Measurements from ENCODE around the gene MUC5AC.
"Not testable (repeated sequence)": the region's sequence is repeated elsewhere in the genome, so short reads cannot be mapped to it uniquely, and the experiment has no call there.

The MUC5AC gene

DNA sequence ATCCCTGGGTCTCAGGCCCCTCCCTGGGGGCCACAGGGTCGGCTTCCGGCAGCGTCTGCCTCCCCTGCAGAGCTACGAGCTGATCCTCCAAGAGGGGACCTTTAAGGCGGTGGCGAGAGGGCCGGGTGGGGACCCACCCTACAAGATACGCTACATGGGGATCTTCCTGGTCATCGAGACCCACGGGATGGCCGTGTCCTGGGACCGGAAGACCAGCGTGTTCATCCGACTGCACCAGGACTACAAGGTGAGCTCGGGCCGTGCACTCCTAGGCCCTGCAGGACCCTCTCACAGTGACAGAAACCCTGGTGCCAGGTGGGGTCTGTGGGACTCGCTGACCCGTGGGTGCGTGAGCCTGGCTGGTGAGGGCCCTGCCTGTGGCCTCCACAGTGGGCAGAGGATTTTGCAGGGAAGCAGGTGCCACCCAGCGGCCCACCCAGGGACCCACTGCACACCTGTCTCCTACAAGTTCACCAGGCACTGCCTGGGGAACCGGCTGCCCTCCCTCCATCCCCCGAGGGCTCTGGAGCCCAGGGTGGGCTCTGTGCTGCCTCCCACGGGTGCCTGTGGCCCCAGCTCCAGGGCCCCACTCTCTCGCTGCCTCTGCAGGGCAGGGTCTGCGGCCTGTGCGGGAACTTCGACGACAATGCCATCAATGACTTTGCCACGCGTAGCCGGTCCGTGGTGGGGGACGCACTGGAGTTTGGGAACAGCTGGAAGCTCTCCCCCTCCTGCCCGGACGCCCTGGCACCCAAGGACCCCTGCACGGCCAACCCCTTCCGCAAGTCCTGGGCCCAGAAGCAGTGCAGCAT lies 78.8 kb downstream of the MUC5AC start:
- no peak overlapping the region for H3K9ac ChIP-seq (ENCODE audit: low read length)
- no peaks in the 10 kb centered on the region for H3K27me3 ChIP-seq (ENCODE audit: control insufficient read depth in 1 of 2, insufficient read depth in 2 of 2, low read length in 2 of 2)
- H3K4me1 ChIP-seq (ENCODE audit: insufficient read depth, low read length): no peaks in the 10 kb centered on the region
- no peaks in the 10 kb centered on the region for H3K9me3 ChIP-seq (ENCODE audit: low read length)
- H3K27ac ChIP-seq (ENCODE audit: low read depth, low read length): no peak overlapping the region
- no peaks in the 10 kb centered on the region for H3K36me3 ChIP-seq (ENCODE audit: insufficient read depth, low read length)
- no peak overlapping the region for H3K4me3 ChIP-seq (ENCODE audit: low read depth in 1 of 2, low read length in 2 of 2)

DNA sequence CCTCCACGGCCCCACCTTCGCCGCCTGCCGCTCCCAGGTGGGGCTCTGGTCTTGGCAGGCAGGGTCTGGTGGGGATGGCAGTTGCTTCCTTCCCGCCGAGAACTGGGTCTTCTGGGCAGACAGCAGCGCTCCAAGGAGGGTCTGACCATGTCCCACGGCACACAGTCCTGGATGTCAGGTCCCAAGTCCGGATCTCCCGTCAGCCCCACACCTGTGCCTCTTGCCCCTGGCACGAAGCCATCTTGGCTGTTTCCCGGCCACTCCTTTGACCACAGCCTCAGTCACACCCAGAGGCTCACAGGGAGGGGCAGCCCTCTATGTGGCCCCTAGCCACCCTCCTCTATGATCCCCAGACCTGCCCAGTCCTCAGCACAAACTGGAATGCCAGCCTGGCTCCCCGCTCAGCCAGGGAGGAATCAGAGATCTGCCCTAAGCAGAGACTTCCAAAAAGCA lies 79.4 kb downstream of the MUC5AC start:
- H3K36me3 ChIP-seq (ENCODE audit: insufficient read depth, low read length): no peaks in the 10 kb centered on the region
- H3K9ac ChIP-seq (ENCODE audit: low read length): no peak overlapping the region
- no peaks in the 10 kb centered on the region for H3K4me1 ChIP-seq (ENCODE audit: insufficient read depth, low read length)
- H3K27ac ChIP-seq (ENCODE audit: low read depth, low read length): no peak overlapping the region
- no peaks in the 10 kb centered on the region for H3K27me3 ChIP-seq (ENCODE audit: control insufficient read depth in 1 of 2, insufficient read depth in 2 of 2, low read length in 2 of 2)
- no peak overlapping the region for H3K4me3 ChIP-seq (ENCODE audit: low read depth in 1 of 2, low read length in 2 of 2)
- no peaks in the 10 kb centered on the region for H3K9me3 ChIP-seq (ENCODE audit: low read length)

DNA sequence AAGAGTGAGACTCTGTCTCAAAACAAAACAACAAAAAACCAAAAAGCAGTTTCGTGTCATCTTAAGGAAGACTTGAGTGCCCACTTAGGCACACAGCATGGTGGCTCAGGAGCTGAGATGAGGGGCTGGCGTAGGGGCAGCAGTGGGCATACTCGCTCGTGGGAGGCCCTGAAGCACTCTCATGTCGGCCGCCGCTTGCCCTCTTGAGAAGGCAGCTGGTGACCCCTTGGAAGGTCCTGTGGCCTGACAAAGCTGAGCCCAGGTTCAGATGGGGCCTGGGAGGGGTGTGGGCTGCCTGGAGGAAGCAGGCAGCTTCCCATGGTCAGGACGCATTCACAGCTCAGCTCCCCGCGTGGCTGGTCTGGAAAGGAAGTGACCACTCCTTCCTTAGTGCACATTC lies 80.1 kb downstream of the MUC5AC start:
- H3K9me3 ChIP-seq (ENCODE audit: low read length): no peaks in the 10 kb centered on the region
- H3K27ac ChIP-seq (ENCODE audit: low read depth, low read length): no peak overlapping the region
- no peaks in the 10 kb centered on the region for H3K36me3 ChIP-seq (ENCODE audit: insufficient read depth, low read length)
- no peaks in the 10 kb centered on the region for H3K27me3 ChIP-seq (ENCODE audit: control insufficient read depth in 1 of 2, insufficient read depth in 2 of 2, low read length in 2 of 2)
- no peak overlapping the region for H3K9ac ChIP-seq (ENCODE audit: low read length)
- no peak overlapping the region for H3K4me3 ChIP-seq (ENCODE audit: low read depth in 1 of 2, low read length in 2 of 2)
- no peaks in the 10 kb centered on the region for H3K4me1 ChIP-seq (ENCODE audit: insufficient read depth, low read length)

DNA sequence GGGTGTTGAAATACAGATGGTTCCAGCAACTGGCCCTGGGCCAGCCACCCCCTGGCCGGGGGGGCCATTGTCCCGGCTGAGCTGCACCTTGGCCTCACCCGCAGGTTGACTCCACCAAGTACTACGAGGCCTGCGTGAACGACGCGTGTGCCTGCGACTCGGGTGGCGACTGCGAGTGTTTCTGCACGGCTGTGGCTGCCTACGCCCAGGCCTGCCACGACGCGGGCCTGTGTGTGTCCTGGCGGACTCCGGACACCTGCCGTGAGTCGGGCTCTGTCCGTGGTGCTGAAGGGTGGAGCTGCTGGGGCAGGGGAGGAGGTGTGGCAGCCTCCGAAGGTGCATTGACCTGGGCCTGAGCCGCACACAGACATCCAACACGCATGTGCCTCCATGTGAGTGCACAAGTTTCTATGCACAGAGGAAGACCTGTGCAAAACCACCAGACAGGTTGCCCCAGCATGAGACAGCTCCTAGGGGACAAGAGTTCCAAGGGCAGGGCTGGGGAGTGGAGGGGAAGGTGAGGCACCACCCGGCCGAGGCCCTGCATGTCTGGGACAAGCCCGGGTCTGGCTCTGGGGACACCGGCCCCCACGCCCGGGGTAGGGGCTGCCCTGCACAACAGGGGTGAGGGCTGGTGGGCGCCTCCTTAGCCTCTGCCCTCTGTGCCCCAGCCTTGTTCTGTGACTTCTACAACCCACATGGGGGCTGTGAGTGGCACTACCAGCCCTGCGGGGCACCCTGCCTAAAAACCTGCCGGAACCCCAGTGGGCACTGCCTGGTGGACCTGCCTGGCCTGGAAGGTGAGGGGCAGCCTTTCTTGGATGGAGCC lies 81.2 kb downstream of the MUC5AC start:
- no peak overlapping the region for H3K27ac ChIP-seq (ENCODE audit: low read depth, low read length)
- H3K9me3 ChIP-seq (ENCODE audit: low read length): no peaks in the 10 kb centered on the region
- H3K27me3 ChIP-seq (ENCODE audit: control insufficient read depth in 1 of 2, insufficient read depth in 2 of 2, low read length in 2 of 2): no peaks in the 10 kb centered on the region
- no peak overlapping the region for H3K9ac ChIP-seq (ENCODE audit: low read length)
- no peaks in the 10 kb centered on the region for H3K36me3 ChIP-seq (ENCODE audit: insufficient read depth, low read length)
- H3K4me1 ChIP-seq (ENCODE audit: insufficient read depth, low read length): no peaks in the 10 kb centered on the region
- no peak overlapping the region for H3K4me3 ChIP-seq (ENCODE audit: low read depth in 1 of 2, low read length in 2 of 2)

DNA sequence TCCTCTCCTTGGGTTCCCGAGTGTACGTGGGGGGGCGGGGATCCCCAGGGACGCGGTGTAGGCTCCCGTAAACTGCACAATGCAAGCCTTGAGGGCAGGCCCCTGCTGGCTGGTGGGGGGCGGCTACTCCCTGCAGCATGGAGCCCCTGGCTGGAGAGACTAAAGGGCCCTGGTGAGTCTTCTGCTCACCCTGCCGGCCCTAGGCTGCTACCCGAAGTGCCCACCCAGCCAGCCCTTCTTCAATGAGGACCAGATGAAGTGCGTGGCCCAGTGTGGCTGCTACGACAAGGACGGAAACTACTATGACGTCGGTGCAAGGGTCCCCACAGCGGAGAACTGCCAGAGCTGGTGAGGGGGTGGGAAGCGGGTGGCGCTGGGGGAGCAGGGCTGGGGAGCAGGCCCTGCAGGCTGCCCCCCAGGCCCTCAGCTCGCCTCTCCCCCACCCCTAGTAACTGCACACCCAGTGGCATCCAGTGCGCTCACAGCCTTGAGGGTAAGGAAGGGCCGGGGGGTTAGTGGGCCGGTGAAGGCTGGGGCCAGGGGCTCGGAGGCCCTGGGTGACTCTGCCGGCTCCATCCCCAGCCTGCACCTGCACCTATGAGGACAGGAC lies 81.9 kb downstream of the MUC5AC start:
- Histone ChIP-seq H3K9ac (ENCODE audit: low read length) (no peak overlapping the region), H3K4me3 (ENCODE audit: low read depth in 1 of 2, low read length in 2 of 2) (no peak overlapping the region), H3K36me3 (ENCODE audit: insufficient read depth, low read length) (no peaks in the 10 kb centered on the region)

DNA sequence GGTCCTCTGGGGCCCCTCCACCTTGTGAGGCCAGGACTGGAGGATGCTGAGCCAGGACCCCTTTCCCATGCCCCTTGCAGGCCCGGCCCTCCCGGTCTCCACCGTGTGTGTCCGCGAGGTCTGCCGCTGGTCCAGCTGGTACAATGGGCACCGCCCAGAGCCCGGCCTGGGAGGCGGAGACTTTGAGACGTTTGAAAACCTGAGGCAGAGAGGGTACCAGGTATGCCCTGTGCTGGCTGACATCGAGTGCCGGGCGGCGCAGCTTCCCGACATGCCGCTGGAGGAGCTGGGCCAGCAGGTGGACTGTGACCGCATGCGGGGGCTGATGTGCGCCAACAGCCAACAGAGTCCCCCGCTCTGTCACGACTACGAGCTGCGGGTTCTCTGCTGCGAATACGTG lies 83.0 kb downstream of the MUC5AC start:
- Histone ChIP-seq H3K4me3 (ENCODE audit: low read depth in 1 of 2, low read length in 2 of 2) (no peak overlapping the region), H3K36me3 (ENCODE audit: insufficient read depth, low read length) (no peaks in the 10 kb centered on the region), H3K27me3 (ENCODE audit: control insufficient read depth in 1 of 2, insufficient read depth in 2 of 2, low read length in 2 of 2) (no peaks in the 10 kb centered on the region), H3K9ac (ENCODE audit: low read length) (no peak overlapping the region), H3K4me1 (ENCODE audit: insufficient read depth, low read length) (no peaks in the 10 kb centered on the region), H3K27ac (ENCODE audit: low read depth, low read length) (no peak overlapping the region), H3K9me3 (ENCODE audit: low read length) (no peaks in the 10 kb centered on the region)

More for the DNA sequence above, 81.9 kb downstream of the MUC5AC start:
- H3K27ac ChIP-seq (ENCODE audit: low read depth, low read length): no peak overlapping the region
- no peaks in the 10 kb centered on the region for H3K27me3 ChIP-seq (ENCODE audit: control insufficient read depth in 1 of 2, insufficient read depth in 2 of 2, low read length in 2 of 2)
- H3K4me1 ChIP-seq (ENCODE audit: insufficient read depth, low read length): no peaks in the 10 kb centered on the region
- H3K9me3 ChIP-seq (ENCODE audit: low read length): no peaks in the 10 kb centered on the region

DNA sequence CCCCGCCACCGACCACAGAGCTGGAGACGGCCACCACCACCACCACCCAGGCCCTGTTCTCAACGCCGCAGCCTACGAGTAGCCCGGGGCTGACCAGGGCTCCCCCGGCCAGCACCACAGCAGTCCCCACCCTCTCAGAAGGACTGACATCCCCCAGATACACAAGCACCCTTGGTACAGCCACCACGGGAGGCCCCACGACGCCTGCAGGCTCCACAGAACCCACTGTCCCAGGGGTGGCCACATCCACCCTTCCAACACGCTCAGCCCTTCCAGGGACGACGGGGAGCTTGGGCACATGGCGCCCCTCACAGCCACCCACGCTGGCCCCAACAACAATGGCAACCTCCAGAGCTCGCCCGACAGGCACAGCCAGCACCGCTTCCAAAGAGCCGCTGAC lies 84.0 kb downstream of the MUC5AC start:
- Histone ChIP-seq H3K9ac (ENCODE audit: low read length) (no peak overlapping the region), H3K27me3 (ENCODE audit: control insufficient read depth in 1 of 2, insufficient read depth in 2 of 2, low read length in 2 of 2) (no peaks in the 10 kb centered on the region), H3K36me3 (ENCODE audit: insufficient read depth, low read length) (no peaks in the 10 kb centered on the region), H3K9me3 (ENCODE audit: low read length) (no peaks in the 10 kb centered on the region), H3K4me1 (ENCODE audit: insufficient read depth, low read length) (no peaks in the 10 kb centered on the region), H3K4me3 (ENCODE audit: low read depth in 1 of 2, low read length in 2 of 2) (no peak overlapping the region), H3K27ac (ENCODE audit: low read depth, low read length) (no peak overlapping the region)

DNA sequence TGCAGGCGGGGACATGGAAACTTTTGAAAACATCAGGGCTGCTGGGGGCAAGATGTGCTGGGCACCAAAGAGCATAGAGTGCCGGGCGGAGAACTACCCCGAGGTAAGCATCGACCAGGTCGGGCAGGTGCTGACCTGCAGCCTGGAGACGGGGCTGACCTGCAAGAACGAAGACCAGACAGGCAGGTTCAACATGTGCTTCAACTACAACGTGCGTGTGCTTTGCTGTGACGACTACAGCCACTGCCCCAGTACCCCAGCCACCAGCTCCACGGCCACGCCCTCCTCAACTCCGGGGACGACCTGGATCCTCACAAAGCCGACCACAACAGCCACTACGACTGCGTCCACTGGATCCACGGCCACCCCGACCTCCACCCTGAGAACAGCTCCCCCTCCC lies 84.5 kb downstream of the MUC5AC start:
- Histone ChIP-seq H3K9ac (ENCODE audit: low read length) (no peak overlapping the region), H3K4me3 (ENCODE audit: low read depth in 1 of 2, low read length in 2 of 2) (no peak overlapping the region), H3K4me1 (ENCODE audit: insufficient read depth, low read length) (no peaks in the 10 kb centered on the region), H3K27ac (ENCODE audit: low read depth, low read length) (no peak overlapping the region), H3K27me3 (ENCODE audit: control insufficient read depth in 1 of 2, insufficient read depth in 2 of 2, low read length in 2 of 2) (no peaks in the 10 kb centered on the region), H3K36me3 (ENCODE audit: insufficient read depth, low read length) (no peaks in the 10 kb centered on the region), H3K9me3 (ENCODE audit: low read length) (no peaks in the 10 kb centered on the region)

DNA sequence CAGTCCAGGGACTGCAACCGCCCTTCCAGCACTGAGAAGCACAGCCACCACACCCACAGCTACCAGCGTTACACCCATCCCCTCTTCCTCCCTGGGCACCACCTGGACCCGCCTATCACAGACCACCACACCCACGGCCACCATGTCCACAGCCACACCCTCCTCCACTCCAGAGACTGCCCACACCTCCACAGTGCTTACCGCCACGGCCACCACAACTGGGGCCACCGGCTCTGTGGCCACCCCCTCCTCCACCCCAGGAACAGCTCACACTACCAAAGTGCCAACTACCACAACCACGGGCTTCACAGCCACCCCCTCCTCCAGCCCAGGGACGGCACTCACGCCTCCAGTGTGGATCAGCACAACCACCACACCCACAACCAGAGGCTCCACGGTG lies 85.0 kb downstream of the MUC5AC start:
- not testable (repeated sequence) for H3K4me3 ChIP-seq (ENCODE audit: low read depth in 1 of 2, low read length in 2 of 2); H3K36me3 ChIP-seq (ENCODE audit: insufficient read depth, low read length)

DNA sequence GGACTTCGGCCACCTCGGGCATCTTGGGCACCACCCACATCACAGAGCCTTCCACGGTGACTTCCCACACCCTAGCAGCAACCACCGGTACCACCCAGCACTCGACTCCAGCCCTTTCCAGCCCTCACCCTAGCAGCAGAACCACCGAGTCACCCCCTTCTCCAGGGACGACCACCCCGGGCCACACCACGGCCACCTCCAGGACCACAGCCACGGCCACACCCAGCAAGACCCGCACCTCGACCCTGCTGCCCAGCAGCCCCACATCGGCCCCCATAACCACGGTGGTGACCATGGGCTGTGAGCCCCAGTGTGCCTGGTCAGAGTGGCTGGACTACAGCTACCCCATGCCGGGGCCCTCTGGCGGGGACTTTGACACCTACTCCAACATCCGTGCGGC lies 85.8 kb downstream of the MUC5AC start:
- not testable (repeated sequence) for H3K36me3 ChIP-seq (ENCODE audit: insufficient read depth, low read length); H3K4me1 ChIP-seq (ENCODE audit: insufficient read depth, low read length); H3K9ac ChIP-seq (ENCODE audit: low read length); H3K27ac ChIP-seq (ENCODE audit: low read depth, low read length); H3K4me3 ChIP-seq (ENCODE audit: low read depth in 1 of 2, low read length in 2 of 2); H3K9me3 ChIP-seq (ENCODE audit: low read length); H3K27me3 ChIP-seq (ENCODE audit: control insufficient read depth in 1 of 2, insufficient read depth in 2 of 2, low read length in 2 of 2)

More for the DNA sequence above, 85.0 kb downstream of the MUC5AC start:
- not testable (repeated sequence) for H3K4me1 ChIP-seq (ENCODE audit: insufficient read depth, low read length); H3K9me3 ChIP-seq (ENCODE audit: low read length); H3K27me3 ChIP-seq (ENCODE audit: control insufficient read depth in 1 of 2, insufficient read depth in 2 of 2, low read length in 2 of 2); H3K27ac ChIP-seq (ENCODE audit: low read depth, low read length); H3K9ac ChIP-seq (ENCODE audit: low read length)

DNA sequence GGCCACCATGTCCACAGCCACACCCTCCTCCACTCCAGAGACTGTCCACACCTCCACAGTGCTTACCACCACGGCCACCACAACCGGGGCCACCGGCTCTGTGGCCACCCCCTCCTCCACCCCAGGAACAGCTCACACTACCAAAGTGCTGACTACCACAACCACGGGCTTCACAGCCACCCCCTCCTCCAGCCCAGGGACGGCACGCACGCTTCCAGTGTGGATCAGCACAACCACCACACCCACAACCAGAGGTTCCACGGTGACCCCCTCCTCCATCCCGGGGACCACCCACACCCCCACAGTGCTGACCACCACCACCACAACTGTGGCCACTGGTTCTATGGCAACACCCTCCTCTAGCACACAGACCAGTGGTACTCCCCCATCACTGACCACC lies 86.8 kb downstream of the MUC5AC start:
- not testable (repeated sequence) for H3K4me3 ChIP-seq (ENCODE audit: low read depth in 1 of 2, low read length in 2 of 2); H3K9ac ChIP-seq (ENCODE audit: low read length); H3K36me3 ChIP-seq (ENCODE audit: insufficient read depth, low read length); H3K27ac ChIP-seq (ENCODE audit: low read depth, low read length); H3K4me1 ChIP-seq (ENCODE audit: insufficient read depth, low read length); H3K27me3 ChIP-seq (ENCODE audit: control insufficient read depth in 1 of 2, insufficient read depth in 2 of 2, low read length in 2 of 2); H3K9me3 ChIP-seq (ENCODE audit: low read length)
